K562 (cell line): ENCODE results near the gene CTNNA3. TPM values are rescaled to one million over a fixed set of nuclear protein-coding genes. Genes with fewer than 3 reads are reported as not detected.

ENCODE experiments used
- ATAC-seq: fragments of 200-7000 bp; cut with Tn5 transposase; 3 replicates; pipeline ENCODE4 v1.9.1; 2020; ENCODE audit warnings: moderate library complexity
- BruUV-seq: library from RNA; stranded (reverse); fragments of 400-500 nt; replicated peaks from 2 replicates; lab custom pipeline; 2021; lab: Mats Ljungman, UMichigan
- CTCF ChIA-PET: fragments of 300-600 bp; formaldehyde crosslinking; extraction: SDS; loops from one replicate; lab custom pipeline; 2021; ENCODE audit warnings: low intra/inter-chr PET ratio; lab: Yijun Ruan, JAX
- POLR2A ChIA-PET: fragments of 300-600, 350-650 bp; sonication (Branson Sonifier 250); formaldehyde crosslinking; extraction: SDS; loops from one replicate; lab custom pipeline; 2021; ENCODE audit warnings: antibody characterized with exemption, inconsistent platforms; lab: Yijun Ruan, JAX
- DNase-seq, 4 experiments: peaks; one replicate each; pipeline versions ENCODE4 v3.0.0 to v3.0.0-alpha.2; 2011 to 2018; ENCODE audit warnings: low spot score in 3 of 4, mixed read lengths in 3 of 4; ENCODE audit errors: extremely low read depth in 1 of 4
- FAIRE-seq: peaks from 2 replicates; lab custom pipeline; 2011; peaks lifted over from hg19 to GRCh38; lab: Jason Lieb, UNC
- H2AFZ ChIP-seq: 2 replicates; pipeline ENCODE4 v1.6.0; 2011; ENCODE audit warnings: low read depth, low read length, control low read depth, inconsistent platforms
- H3K27ac ChIP-seq: fragments of 200-600 bp; 3 replicates; pipeline ENCODE4 v1.8.0; 2011; ENCODE audit warnings: low read depth, mild to moderate bottlenecking, control low read depth, inconsistent platforms, low read length, moderate library complexity, mixed read lengths; ENCODE audit errors: extremely low read depth
- H3K27me3 ChIP-seq, 2 experiments: fragments of 300-600 bp in 1 of 2; 2 replicates in 1 of 2; 3 replicates in 1 of 2; pipeline versions ENCODE4 v1.6.0 to v1.8.0; 2011; ENCODE audit warnings: inconsistent platforms in 2 of 2, low read length in 2 of 2, mild to moderate bottlenecking in 1 of 2, mixed read lengths in 1 of 2, moderate library complexity in 1 of 2; ENCODE audit not compliant: control insufficient read depth in 2 of 2, insufficient read depth in 2 of 2
- H3K36me3 ChIP-seq: fragments of 300-600 bp; 3 replicates; pipeline ENCODE4 v1.8.0; 2011; ENCODE audit warnings: mild to moderate bottlenecking, low read length, inconsistent platforms; ENCODE audit not compliant: control insufficient read depth, insufficient read depth
- H3K4me1 ChIP-seq, 2 experiments: fragments of 200-600 bp in 1 of 2; replicated peaks in 1 of 2; 2 replicates in 1 of 2; 3 replicates in 1 of 2; pipeline versions ENCODE4 v1.5.1 to v1.8.0; 2011; ENCODE audit warnings: inconsistent platforms in 2 of 2, low read length in 2 of 2, mild to moderate bottlenecking in 1 of 2, mixed read lengths in 1 of 2, moderate library complexity in 1 of 2; ENCODE audit not compliant: control insufficient read depth in 2 of 2, insufficient read depth in 2 of 2
- H3K4me2 ChIP-seq: 2 replicates; pipeline ENCODE4 v1.6.1; 2011; ENCODE audit warnings: low read length, control low read depth, inconsistent platforms, mixed read lengths; ENCODE audit not compliant: insufficient read depth
- H3K4me3 ChIP-seq: fragments of 200-600 bp; sonication (generic), shearing (Covaris generic); 2 replicates; pipeline ENCODE4 v1.5.1; 2016; ENCODE audit warnings: control low read depth, inconsistent platforms
- H3K79me2 ChIP-seq: fragments of 200-600 bp; 3 replicates; pipeline ENCODE4 v1.8.0; 2011; ENCODE audit warnings: low read length, inconsistent platforms; ENCODE audit not compliant: control insufficient read depth, insufficient read depth
- H3K9ac ChIP-seq, 2 experiments: 2 replicates each; pipeline versions ENCODE4 v1.6.0 to v1.6.1; 2011; ENCODE audit warnings: low read depth in 2 of 2, low read length in 2 of 2, control low read depth in 1 of 2, inconsistent platforms in 1 of 2, mild to moderate bottlenecking in 1 of 2, mixed read lengths in 1 of 2; ENCODE audit not compliant: insufficient read depth in 1 of 2
- H3K9me1 ChIP-seq: one replicate; pipeline ENCODE4 v1.6.0; 2011; ENCODE audit warnings: inconsistent platforms, mild to moderate bottlenecking, low read length, moderate library complexity; ENCODE audit not compliant: control insufficient read depth, insufficient read depth
- H3K9me3 ChIP-seq: replicated peaks from 2 replicates; pipeline ENCODE4 v1.5.1; 2011; ENCODE audit warnings: low read depth, low read length, inconsistent platforms; ENCODE audit not compliant: control insufficient read depth, insufficient read depth
- H4K20me1 ChIP-seq: replicated peaks from 2 replicates; pipeline ENCODE4 v1.6.1; 2011; ENCODE audit warnings: low read length, inconsistent platforms, mixed read lengths; ENCODE audit not compliant: control insufficient read depth, insufficient read depth
- ARID1B ChIP-seq: fragments of 450-650 bp; IDR thresholded peaks from 2 replicates; pipeline ENCODE4 v1.6.1; 2016; ENCODE audit warnings: antibody characterized with exemption, mild to moderate bottlenecking, inconsistent platforms
- GABPB2 ChIP-seq: fragments of 250-450 bp; sonication (Bioruptor Pico); conservative IDR thresholded peaks from 2 replicates; pipeline ENCODE4 v1.5.1; 2021; ENCODE audit warnings: mild to moderate bottlenecking
- MAFF ChIP-seq: IDR thresholded peaks from 2 replicates; pipeline ENCODE4 v1.6.1; 2012; ENCODE audit warnings: low read length, improper control_type of control experiment
- PHTF2 ChIP-seq: fragments of 250-450 bp; sonication (Bioruptor Pico); IDR thresholded peaks from 2 replicates; pipeline ENCODE4 v1.5.0; 2021; ENCODE audit warnings: mild to moderate bottlenecking
- PML ChIP-seq: IDR thresholded peaks from 2 replicates; pipeline ENCODE4 v1.6.1; 2012; ENCODE audit warnings: low read length, inconsistent platforms
- RFX7 ChIP-seq: fragments of 250-450 bp; sonication (Bioruptor Pico); IDR thresholded peaks from 2 replicates; pipeline ENCODE4 v1.5.1; 2021; ENCODE audit warnings: mild to moderate bottlenecking
- SMARCA5 ChIP-seq: fragments of 450-650 bp; IDR thresholded peaks from 2 replicates; pipeline ENCODE4 v1.6.1; 2016
- WGBS: fragments of 100-300 bp; shearing (Covaris generic); methylation state at CpG from one replicate; pipeline ENCODE4 v1.1.6; 2016; ENCODE audit warnings: low coverage, mixed read lengths; ENCODE audit not compliant: insufficient coverage; ENCODE audit errors: missing lambda C conversion rate; 5-methylcytosine and 5-hydroxymethylcytosine counted together
- in situ Hi-C: fragments of 300-500 bp; cut with MboI; formaldehyde crosslinking; loops from 4 replicates; pipeline ENCODE4 v1.15.0; 2018; ENCODE audit warnings: inconsistent platforms, mixed read lengths
- intact Hi-C: fragments of 100-400 bp; cut with micrococcal nuclease; formaldehyde crosslinking; loops from 2 replicates; pipeline ENCODE4 v1.14.2; 2022
- polyA plus RNA-seq, 8 experiments: library from polyadenylated mRNA; depleted of rRNA in 4 of 8; stranded (reverse) in 5 of 8; unstranded in 3 of 8; fragments of >200 nt; fragmentation: Nextera tagmentation in 2 of 8; fragmentation: Illumina TruSeq in 1 of 8; extraction: Ambion mirVana in 2 of 8; extraction: Trizol in 1 of 8; gene quantifications; 2 replicates each; pipeline versions ENCODE4 v1.2.1 to v1.2.3, GENCODE V29; 2011 to 2014; ENCODE audit warnings: inconsistent platforms in 1 of 8, missing spikeins in 1 of 8
- total RNA-seq, 7 experiments: library from RNA; depleted of rRNA in 6 of 7; stranded (reverse); fragments of >200 nt in 6 of 7; fragmentation: Illumina TruSeq in 2 of 7; extraction: Trizol in 2 of 7; gene quantifications; 2 replicates each; pipeline versions ENCODE4 v1.2.1 to v1.2.3, GENCODE V29; 2011 to 2021; ENCODE audit warnings: low replicate concordance in 1 of 7
- TF ChIP-seq, protein P1 (sequence below): fragments of 450-650 bp; formaldehyde crosslinking; IDR thresholded peaks from 2 replicates; pipeline ENCODE4 v1.4.0; 2022; ENCODE audit warnings: missing genetic modification characterization
- TF ChIP-seq, protein P2 (sequence below): fragments of 250-450 bp; sonication (Bioruptor Pico); IDR thresholded peaks from 2 replicates; pipeline ENCODE4 v1.9.0; 2021; ENCODE audit warnings: mild to moderate bottlenecking
- TF ChIP-seq, protein P3 (sequence below): sonication (generic); formaldehyde crosslinking; IDR thresholded peaks from 2 replicates; pipeline ENCODE4 v1.8.0; 2022; ENCODE audit warnings: mild to moderate bottlenecking, missing genetic modification reagents, borderline replicate concordance
- TF ChIP-seq, protein P4 (sequence below): IDR thresholded peaks from 3 replicates; pipeline ENCODE4 v1.6.1; 2011; ENCODE audit warnings: borderline replicate concordance, mild to moderate bottlenecking; ENCODE audit not compliant: insufficient read length, insufficient read depth

The CTNNA3 gene
- total and polyA plus RNA-seq, 9 of the 15 experiments (the other 6 are each of a cell fraction or from before 2014, with no cell fraction given): 0.04 TPM; not detected in 8

DNA sequence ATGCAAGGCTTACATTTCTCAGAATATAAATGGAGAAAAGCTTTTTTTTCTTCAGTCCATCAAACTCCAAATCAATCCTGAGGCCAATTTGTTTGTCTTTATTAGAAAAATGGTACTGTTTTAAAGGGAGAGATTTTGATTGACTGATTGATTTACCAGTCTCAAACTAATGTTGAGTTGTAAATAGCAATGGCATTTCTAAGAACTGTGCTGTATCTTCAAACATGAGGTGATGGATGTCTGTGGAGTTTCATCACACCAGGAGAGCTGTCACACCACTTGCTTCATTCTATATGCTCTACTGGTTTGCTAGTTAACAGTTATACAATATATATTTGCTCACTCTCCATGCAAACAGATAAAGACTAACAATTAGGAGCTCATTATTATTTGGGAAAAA, 809.1 kb downstream of the CTNNA3 start (continued):
- TF ChIP-seq, protein P1, sequence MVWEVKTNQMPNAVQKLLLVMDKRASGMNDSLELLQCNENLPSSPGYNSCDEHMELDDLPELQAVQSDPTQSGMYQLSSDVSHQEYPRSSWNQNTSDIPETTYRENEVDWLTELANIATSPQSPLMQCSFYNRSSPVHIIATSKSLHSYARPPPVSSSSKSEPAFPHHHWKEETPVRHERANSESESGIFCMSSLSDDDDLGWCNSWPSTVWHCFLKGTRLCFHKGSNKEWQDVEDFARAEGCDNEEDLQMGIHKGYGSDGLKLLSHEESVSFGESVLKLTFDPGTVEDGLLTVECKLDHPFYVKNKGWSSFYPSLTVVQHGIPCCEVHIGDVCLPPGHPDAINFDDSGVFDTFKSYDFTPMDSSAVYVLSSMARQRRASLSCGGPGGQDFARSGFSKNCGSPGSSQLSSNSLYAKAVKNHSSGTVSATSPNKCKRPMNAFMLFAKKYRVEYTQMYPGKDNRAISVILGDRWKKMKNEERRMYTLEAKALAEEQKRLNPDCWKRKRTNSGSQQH (CRISPR knock-in tag): no peak
- TF ChIP-seq PML (no peak), PHTF2 (CRISPR knock-in tag) (no peak), GABPB2 (CRISPR knock-in tag) (no peak)

DNA sequence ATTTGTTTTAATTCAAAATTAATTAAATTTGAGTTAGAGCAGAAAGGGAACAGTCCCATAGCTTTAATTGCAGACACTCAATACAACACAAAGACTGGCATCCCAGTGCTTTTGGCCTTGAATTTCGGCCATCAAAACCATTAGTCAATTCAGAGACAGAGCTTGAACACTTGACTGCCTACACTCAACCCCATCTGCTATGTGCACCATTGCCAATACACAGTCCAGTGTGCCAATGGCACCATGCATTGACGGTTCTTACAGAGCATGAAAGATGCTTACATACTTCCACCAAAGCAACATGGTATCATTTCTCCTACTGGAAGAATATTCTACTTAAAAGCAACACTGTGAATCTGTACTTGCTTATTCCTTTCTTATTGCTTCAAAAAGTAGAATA, 813.7 kb downstream of the CTNNA3 start:
- H3K9ac ChIP-seq: no peak overlapping the region
- CTCF ChIA-PET: no interaction called here
- TF ChIP-seq MAFF (no peak), SMARCA5 (no peak), ARID1B (no peak), RFX7 (no peak)
- TF ChIP-seq, protein P2, sequence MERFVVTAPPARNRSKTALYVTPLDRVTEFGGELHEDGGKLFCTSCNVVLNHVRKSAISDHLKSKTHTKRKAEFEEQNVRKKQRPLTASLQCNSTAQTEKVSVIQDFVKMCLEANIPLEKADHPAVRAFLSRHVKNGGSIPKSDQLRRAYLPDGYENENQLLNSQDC: no peak
- TF ChIP-seq, protein P3, sequence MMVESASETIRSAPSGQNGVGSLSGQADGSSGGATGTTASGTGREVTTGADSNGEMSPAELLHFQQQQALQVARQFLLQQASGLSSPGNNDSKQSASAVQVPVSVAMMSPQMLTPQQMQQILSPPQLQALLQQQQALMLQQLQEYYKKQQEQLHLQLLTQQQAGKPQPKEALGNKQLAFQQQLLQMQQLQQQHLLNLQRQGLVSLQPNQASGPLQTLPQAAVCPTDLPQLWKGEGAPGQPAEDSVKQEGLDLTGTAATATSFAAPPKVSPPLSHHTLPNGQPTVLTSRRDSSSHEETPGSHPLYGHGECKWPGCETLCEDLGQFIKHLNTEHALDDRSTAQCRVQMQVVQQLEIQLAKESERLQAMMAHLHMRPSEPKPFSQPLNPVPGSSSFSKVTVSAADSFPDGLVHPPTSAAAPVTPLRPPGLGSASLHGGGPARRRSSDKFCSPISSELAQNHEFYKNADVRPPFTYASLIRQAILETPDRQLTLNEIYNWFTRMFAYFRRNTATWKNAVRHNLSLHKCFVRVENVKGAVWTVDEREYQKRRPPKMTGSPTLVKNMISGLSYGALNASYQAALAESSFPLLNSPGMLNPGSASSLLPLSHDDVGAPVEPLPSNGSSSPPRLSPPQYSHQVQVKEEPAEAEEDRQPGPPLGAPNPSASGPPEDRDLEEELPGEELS: no peak
- TF ChIP-seq, protein P4, sequence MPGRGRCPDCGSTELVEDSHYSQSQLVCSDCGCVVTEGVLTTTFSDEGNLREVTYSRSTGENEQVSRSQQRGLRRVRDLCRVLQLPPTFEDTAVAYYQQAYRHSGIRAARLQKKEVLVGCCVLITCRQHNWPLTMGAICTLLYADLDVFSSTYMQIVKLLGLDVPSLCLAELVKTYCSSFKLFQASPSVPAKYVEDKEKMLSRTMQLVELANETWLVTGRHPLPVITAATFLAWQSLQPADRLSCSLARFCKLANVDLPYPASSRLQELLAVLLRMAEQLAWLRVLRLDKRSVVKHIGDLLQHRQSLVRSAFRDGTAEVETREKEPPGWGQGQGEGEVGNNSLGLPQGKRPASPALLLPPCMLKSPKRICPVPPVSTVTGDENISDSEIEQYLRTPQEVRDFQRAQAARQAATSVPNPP: no peak

More for the DNA sequence above, 813.7 kb downstream of the CTNNA3 start:
- Histone ChIP-seq H3K4me1 (no peaks in the 10 kb centered on the region), H3K27me3 (no peaks in the 10 kb centered on the region), H3K9me3 (no peaks in the 10 kb centered on the region), H3K79me2 (no peaks in the 10 kb centered on the region), H3K4me2 (no peak overlapping the region), H3K27ac (no peak overlapping the region), H3K9me1 (no peaks in the 10 kb centered on the region), H2AFZ (no peak overlapping the region), H4K20me1 (no peaks in the 10 kb centered on the region), H3K36me3 (no peaks in the 10 kb centered on the region), H3K4me3 (no peak overlapping the region)
- in situ Hi-C loops (no loop called here), intact Hi-C loops (no loop called here)
- no peak for ATAC-seq
- 0% methylated on average over 2 of the region's 2 CpGs for WGBS
- no peak for DNase-seq
- POLR2A ChIA-PET: no interaction called here
- BruUV-seq: no TSS peak
- FAIRE-seq: no peak
